ENCODE measurements around the gene EVI2A. TPM values are rescaled to one million over a fixed set of nuclear protein-coding genes. Genes with fewer than 3 reads are reported as not detected.

EVI2A gene
- polyA plus RNA-seq, 1 donor (not counting 4 experiments of a cell fraction or from before 2014, with no cell fraction given): 0.12 TPM

GRCh38 chr17:31310260-31310659 lies 11.2 kb downstream of the EVI2A start:
- Histone ChIP-seq H3K4me3 (ENCODE audit: control insufficient read depth in 2 of 3, extremely low read depth in 1 of 3, insufficient read depth in 2 of 3, low read depth in 1 of 3, low read length in 3 of 3) (no peak overlapping the region), H3K79me2 (ENCODE audit: control insufficient read depth, insufficient read depth, low read length) (no peaks in the 10 kb centered on the region), H3K27me3 (ENCODE audit: control insufficient read depth, extremely low read depth, insufficient read depth, low read length) (no peaks in the 10 kb centered on the region), H3K36me3 (ENCODE audit: control insufficient read depth in 2 of 2, extremely low read depth in 1 of 2, insufficient read depth in 2 of 2, low read length in 2 of 2) (no peaks in the 10 kb centered on the region), H2AFZ (ENCODE audit: control insufficient read depth, low read length) (no peak overlapping the region), H3K9me1 (ENCODE audit: control insufficient read depth, extremely low read depth, insufficient read depth, low read length) (no peaks in the 10 kb centered on the region), H3K4me2 (ENCODE audit: control insufficient read depth, extremely low read depth, insufficient read depth, low read depth, low read length) (no peak overlapping the region), H3K9ac (ENCODE audit: control insufficient read depth, extremely low read depth, insufficient read depth, low read length) (no peak overlapping the region), H4K20me1 (ENCODE audit: control insufficient read depth, extremely low read depth, insufficient read depth, low read length) (no peaks in the 10 kb centered on the region), H3K27ac (ENCODE audit: control insufficient read depth, insufficient read depth, low read length) (no peak overlapping the region), H3K9me3 (ENCODE audit: control insufficient read depth, low read depth, low read length) (no peaks in the 10 kb centered on the region), H3K4me1 (ENCODE audit: control insufficient read depth, extremely low read depth, insufficient read depth, low read length) (peaks cover 17% of the 10 kb centered on the region)
- DNase-seq (ENCODE audit: low read depth, low spot score): no peak
- dilution Hi-C loops (cut with MboI; ENCODE audit: extremely low pct_ligation_motif_present, low sequenced_read_pairs): no loop called here
- TF ChIP-seq CTCF (optimal IDR thresholded peaks at IDR 0.05 in 1 of 3, IDR thresholded peaks at IDR 0.05 in 1 of 3, conservative IDR thresholded peaks at IDR 0.05 in 1 of 3; ENCODE audit: extremely low read depth in 1 of 3, insufficient read depth in 2 of 3, low read length in 3 of 3): no peak
- no peak for TF ChIP-seq EZH2 (IDR thresholded peaks at IDR 0.05; ENCODE audit: low read length)
- FAIRE-seq: no peak

GRCh38 chr17:31309556-31309955 lies 11.9 kb downstream of the EVI2A start:
- H3K27me3 ChIP-seq (ENCODE audit: control insufficient read depth, extremely low read depth, insufficient read depth, low read length): no peaks in the 10 kb centered on the region
- H3K4me2 ChIP-seq (ENCODE audit: control insufficient read depth, extremely low read depth, insufficient read depth, low read depth, low read length): no peak overlapping the region
- no peaks in the 10 kb centered on the region for H3K9me1 ChIP-seq (ENCODE audit: control insufficient read depth, extremely low read depth, insufficient read depth, low read length)
- dilution Hi-C loops (cut with MboI; ENCODE audit: extremely low pct_ligation_motif_present, low sequenced_read_pairs): no loop called here
- no peak overlapping the region for H3K27ac ChIP-seq (ENCODE audit: control insufficient read depth, insufficient read depth, low read length)
- H4K20me1 ChIP-seq (ENCODE audit: control insufficient read depth, extremely low read depth, insufficient read depth, low read length): no peaks in the 10 kb centered on the region
- H3K36me3 ChIP-seq (ENCODE audit: control insufficient read depth in 2 of 2, extremely low read depth in 1 of 2, insufficient read depth in 2 of 2, low read length in 2 of 2): no peaks in the 10 kb centered on the region
- H3K4me1 ChIP-seq (ENCODE audit: control insufficient read depth, extremely low read depth, insufficient read depth, low read length): peaks cover 13% of the 10 kb centered on the region
- no peak overlapping the region for H3K4me3 ChIP-seq (ENCODE audit: control insufficient read depth in 2 of 3, extremely low read depth in 1 of 3, insufficient read depth in 2 of 3, low read depth in 1 of 3, low read length in 3 of 3)
- no peak for FAIRE-seq
- no peak overlapping the region for H2AFZ ChIP-seq (ENCODE audit: control insufficient read depth, low read length)
- no peak overlapping the region for H3K9ac ChIP-seq (ENCODE audit: control insufficient read depth, extremely low read depth, insufficient read depth, low read length)
- no peak for DNase-seq (ENCODE audit: low read depth, low spot score)
- TF ChIP-seq EZH2 (IDR thresholded peaks at IDR 0.05; ENCODE audit: low read length) (no peak), CTCF (optimal IDR thresholded peaks at IDR 0.05 in 1 of 3, IDR thresholded peaks at IDR 0.05 in 1 of 3, conservative IDR thresholded peaks at IDR 0.05 in 1 of 3; ENCODE audit: extremely low read depth in 1 of 3, insufficient read depth in 2 of 3, low read length in 3 of 3) (no peak)
- H3K9me3 ChIP-seq (ENCODE audit: control insufficient read depth, low read depth, low read length): no peaks in the 10 kb centered on the region
- no peaks in the 10 kb centered on the region for H3K79me2 ChIP-seq (ENCODE audit: control insufficient read depth, insufficient read depth, low read length)

All from keratinocyte (primary cell).